ENCODE results near the gene GRK2.

GRK2 gene

GRCh38 chr11:67254798-67255197 lies 11.5 kb upstream of the GRK2 start:
- no peak for DNase-seq

DNA sequence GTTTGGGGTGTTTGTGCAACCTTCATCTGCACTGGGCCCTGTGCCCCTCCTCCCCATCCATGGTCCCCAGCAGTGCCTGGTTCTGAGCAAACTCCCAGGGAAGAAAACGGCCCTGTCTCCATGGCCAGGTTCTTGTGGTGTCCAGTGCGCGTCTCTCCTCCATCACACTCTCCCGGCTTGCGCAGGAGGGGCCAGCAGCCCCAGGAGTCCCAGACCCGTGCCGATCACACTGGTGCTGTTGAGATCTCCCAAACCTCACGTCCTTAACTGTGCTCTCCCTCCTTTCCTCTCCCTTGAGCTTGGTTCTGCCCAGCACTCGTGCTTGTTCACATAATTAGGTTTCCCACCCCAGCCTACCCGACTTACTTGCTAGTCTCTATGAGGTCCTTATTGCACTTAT lies 10.9 kb upstream of the GRK2 start:
- DNase-seq = no peak

DNA sequence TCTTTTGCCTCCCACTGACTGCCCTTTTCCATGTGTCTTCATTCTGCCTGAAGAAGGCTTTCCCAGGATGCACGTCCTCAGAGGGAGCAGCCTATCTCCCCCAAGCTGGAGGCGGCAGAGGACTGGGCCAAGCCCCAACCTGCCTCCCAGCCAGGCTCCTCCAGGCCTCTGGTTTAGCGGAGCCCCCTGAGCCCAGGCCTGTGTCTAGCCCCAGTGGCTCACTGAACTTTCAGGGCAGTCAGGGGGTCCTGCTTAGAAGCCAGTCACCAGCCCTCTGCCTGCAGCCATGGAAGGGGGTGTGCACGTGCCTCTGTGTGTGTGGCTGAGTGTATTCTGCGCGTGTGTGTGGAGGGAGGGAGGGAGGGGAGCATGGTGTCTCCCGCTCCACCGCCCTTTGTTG lies 10.4 kb upstream of the GRK2 start:
- no peak for DNase-seq

DNA sequence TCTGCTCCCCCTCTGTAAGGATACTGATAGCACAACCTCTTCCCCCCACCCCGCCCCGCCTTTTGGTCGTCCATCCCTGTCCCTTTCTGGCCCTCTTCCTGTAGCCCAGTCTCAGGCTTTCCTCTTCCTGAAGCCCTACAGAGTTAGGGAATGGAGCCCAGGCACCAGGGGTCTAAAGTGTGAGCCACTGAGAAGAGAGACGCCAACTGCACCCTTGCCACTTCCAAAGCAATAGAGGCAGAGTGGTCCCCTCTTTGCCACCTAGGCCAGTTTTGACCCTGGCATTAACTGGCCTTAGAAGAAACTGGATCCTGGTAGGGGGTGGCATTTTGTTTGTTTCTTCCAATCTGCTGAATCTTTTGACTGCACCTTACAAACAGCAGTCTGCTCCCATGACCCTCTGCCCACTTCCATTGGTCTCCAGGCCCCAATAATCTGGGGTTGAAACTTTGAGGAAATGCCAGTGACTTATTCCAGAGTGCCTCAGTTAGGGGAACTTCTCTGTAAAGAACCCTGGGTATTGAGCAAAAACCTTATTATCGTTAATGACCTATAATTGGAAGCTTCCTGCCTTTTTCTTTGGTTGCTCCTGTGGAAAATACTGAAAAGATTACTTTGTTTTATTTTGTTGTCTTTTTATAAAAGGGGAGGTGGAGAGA lies 9.7 kb upstream of the GRK2 start:
- DNase-seq = no peak

GRCh38 chr11:67260406-67260805 lies 5.9 kb upstream of the GRK2 start:
- no peak for DNase-seq

DNA sequence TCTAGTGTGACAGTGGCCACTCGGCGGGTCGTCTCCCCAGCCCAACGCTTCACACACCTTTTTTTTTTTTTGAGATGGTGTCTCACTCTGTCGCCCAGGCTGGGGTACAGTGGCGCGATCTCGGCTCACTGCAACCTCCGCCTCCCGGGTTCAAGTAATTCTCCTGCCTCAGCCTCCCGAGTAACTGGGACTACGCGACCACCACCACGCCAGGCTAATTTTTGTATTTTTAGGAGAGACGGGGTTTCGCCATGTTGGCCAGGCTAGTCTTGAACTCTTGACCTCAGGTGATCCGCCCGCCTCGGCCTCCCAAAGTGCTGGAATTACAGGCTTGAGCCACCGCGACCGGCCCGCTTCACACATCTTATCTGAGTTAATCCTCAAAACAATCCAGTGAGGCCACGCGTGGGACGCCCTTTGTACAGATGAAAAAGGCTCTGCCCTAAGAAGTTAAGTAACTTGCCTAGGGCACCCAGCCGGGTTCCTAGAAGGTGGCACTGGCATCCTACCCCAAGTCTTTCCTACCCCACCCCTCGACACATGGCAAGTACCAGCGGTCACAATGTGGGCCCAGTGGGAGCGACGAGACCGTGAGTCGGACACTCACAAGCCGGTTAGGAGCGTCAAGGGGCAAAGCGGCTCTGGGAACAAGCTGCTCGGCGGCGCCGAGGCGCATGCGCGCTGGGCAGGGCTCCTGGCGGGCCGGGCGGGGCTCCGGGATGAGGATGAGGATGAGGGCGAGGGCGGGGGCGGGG lies 5.2 kb upstream of the GRK2 start:
- DNase-seq = peak; percentile 10

DNA sequence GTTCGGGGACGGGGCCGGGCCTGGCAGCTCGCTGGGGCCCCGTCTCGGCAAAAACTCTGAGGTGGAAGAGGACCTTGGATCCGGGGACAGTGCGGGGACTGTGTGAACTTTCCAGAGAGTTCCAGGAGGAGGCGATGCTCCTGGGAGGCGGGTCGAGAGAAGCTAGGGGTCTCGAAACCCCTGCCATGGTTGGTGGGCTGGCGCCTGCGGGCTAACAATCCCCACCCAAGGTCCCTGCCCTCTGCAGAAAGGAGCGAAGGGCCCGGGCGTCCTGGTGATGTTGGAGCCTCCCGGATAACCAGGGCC lies 4.7 kb upstream of the GRK2 start:
- DNase-seq = no peak

DNA sequence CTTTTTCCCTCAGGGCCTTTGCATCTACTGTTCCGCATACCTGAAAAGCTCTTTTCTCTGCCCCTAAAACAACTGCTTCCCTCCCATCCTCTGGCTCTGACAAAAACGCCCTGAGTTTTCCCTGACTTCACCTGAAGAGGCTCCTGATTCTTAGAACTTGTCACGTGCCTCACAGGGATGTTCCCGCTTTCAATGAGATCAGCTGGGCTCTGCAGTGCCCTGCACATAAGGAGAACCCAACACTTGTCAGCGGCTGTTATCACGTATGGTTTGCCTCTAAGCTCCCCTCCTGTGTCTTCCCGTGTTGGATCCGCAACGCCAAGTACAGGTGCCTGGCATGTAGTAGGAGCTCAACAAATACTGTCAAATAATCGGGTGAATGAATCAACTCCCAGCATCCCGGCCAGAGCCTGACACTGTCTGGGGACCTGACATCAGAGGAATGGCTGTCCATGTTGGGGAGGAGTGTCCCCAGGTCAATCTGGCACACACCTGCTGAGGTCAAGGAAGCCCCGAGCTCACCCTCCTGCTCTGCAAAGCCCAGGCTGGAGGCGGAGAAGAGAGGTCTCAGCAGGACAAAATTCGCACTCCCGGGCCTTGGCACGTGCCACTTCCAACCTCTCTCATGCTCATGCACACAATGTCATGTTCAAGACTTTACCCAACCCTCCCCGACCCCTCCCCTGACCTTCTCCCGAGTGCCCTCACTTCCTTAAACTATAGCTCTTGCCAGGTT lies 4.2 kb upstream of the GRK2 start:
- DNase-seq = no peak

DNA sequence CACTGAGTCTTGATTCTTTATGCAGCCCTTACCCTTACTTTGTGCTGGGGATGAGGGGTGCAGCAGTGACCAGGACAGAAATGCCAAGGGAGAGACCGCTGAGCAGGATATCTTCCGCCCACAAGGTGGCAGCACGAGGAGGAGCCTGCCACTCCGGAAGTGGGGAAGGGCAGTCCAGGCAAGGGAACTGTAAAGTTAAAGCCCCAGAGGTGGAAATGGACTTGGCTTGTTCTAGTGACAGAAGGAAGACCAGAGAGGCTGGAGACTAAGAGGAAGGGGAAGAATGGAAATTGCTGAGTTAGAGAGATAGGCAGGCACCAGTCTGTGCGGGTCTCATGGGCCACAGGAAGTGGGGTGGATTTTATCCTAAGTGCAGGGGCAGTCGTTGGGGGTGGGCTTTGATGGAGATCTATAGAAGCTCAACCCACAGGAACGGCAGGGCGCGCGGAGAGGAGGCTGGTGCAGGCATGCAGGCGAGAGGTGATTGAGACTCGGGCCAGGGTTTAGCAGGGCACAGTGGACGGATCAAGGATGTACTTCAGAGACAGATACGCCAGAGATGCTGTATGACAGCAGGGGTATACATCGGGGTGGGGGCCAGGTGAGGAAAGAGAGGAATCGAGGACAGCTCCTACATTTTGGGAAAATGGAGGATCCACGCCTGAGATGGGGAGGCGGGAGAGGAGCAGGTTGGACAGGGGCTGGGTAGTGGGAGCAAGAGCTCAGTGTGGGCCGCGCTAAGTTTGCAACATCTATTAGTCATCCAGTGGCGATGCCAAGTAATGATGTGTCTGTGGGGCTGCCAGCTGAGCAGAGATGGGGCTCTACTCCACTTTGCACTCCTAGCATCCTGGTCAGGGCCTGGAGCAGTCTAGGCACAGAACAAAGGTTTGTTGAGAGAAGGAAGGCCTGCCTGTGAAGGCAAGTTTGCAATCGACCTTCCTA lies 3.3 kb upstream of the GRK2 start:
- DNase-seq = peak; percentile 91

- DNase-seq = no peak
Measured at GRCh38 chr11:67264260-67264659, 2.0 kb upstream of the GRK2 start.

DNA sequence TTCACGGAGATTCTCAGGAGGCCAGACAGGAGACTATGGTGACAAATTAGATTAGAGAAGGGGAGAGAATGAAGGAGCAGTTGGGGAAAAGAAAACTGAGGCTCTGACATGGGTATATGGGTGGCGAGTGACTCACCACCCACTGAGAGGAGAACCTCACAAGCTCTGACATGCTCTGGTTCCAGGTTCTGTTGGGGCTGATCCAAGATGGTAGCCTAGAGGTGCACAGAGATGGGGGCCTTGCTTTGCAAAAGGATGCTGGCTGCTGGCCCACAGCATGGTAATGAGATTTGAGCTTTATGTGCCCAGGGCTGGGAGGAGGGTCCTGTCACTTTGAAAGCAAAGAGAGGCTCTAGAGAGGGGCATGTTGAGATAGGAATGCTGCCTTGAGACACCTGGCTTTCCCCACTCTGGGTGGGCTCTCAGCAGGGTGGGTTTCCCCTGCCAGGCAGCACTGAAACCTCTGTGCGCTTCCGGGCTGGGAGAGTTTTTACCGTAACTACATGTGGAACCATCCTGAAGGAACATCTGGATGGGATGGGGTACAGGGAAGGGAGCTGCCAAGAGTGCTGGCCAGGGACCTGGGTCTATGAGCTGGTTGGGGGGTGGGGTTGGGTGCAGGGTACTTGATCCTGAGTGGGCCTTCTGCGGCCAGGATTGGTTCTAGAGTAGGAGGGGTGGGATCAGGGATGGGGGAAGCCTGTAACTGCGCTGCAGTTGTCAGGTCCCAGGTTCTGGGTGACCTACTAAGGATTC lies 1.2 kb upstream of the GRK2 start:
- DNase-seq = no peak

GRCh38 chr11:67265633-67266448 lies 432 bp upstream of the GRK2 start:
- DNase-seq = peak; percentile 36

DNA sequence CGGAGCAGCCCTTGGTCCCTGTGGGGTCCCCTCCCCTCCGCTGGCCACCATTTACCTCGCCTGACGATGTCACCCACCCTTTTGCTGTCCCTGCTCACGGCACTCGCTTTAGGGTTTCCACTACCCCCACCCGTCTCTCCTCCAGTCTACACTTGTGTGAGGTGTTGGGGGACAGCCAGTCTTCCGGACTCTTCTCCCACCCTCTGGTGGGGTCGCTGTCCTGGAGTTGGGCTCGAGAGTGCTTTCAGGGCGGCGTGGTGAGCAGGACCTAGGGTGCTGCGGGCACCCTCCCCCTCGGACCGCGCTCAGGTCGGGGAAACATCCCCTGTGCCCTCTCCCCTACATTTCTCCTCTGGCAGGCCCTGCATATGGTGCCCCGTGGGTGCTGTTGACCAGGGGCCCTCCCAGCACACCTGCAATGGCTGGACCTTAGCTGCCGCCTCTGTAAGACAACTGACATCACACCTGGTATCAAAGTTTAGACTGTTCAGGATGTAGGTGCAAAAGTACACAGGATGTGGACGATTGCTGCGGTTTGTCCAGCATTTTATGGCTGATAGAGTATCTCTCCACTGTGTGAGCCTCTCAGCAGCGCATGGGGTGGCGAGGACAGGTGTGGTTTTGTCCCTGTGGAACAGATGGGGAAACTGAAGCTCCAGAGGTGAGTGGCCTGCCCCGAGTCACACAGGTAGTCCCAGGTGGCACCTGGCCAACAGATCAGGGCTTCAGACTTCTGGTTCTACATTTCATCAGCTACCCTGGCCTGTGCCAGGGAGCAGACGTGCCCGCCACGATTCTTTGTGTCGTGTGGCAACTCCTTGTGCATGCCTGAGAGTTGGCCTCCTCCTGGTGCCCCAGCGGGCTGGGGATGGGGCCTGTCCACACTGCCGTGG lies 1.2 kb downstream of the GRK2 start:
- DNase-seq = no peak

GRCh38 chr11:67268081-67268961 lies 2.0 kb downstream of the GRK2 start:
- peak; percentile 92 for DNase-seq

GRCh38 chr11:67268962-67269268 lies 2.6 kb downstream of the GRK2 start:
- no peak for DNase-seq

DNA sequence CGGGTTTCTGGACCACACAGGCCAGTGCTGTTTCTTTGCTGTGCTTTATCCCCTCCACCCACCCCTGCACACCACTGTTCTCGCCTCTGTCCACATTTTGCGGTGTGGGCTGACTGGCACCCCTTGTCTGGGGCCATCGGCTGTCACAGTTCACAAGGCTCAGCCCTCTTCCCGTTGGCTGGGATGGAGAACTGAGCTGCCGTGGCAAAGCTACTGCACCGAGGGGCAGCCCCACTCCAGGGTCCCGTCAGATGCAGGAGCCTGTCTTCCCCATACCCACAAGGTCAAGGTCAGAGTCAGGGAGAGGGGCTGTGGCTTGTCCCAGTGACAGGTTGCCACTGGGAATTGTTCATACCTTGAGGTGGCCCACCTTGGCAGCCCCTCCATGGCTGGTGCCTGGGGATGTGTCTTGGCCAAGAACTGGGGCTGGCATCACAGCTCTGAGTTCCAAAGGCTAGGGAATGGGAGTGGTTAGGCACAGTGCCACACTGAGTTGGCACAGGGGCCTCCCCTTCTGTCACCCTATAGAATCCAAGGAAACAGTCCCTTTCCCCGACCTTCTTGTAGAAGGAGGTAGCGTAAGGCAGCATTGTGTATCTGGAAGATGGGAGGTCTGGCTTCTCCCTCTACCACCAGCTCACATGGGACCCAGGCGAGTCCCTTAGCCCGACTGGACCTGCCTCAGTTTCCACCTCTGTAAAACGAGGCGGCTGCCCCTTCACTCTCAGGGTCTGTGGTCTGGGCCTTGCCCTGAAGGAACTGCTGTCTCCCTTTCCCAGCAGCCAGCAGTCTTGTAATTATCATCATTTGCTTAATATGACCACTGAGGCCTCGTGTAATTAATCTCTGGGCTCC lies 3.4 kb downstream of the GRK2 start:
- DNase-seq = peak; percentile 27

DNA sequence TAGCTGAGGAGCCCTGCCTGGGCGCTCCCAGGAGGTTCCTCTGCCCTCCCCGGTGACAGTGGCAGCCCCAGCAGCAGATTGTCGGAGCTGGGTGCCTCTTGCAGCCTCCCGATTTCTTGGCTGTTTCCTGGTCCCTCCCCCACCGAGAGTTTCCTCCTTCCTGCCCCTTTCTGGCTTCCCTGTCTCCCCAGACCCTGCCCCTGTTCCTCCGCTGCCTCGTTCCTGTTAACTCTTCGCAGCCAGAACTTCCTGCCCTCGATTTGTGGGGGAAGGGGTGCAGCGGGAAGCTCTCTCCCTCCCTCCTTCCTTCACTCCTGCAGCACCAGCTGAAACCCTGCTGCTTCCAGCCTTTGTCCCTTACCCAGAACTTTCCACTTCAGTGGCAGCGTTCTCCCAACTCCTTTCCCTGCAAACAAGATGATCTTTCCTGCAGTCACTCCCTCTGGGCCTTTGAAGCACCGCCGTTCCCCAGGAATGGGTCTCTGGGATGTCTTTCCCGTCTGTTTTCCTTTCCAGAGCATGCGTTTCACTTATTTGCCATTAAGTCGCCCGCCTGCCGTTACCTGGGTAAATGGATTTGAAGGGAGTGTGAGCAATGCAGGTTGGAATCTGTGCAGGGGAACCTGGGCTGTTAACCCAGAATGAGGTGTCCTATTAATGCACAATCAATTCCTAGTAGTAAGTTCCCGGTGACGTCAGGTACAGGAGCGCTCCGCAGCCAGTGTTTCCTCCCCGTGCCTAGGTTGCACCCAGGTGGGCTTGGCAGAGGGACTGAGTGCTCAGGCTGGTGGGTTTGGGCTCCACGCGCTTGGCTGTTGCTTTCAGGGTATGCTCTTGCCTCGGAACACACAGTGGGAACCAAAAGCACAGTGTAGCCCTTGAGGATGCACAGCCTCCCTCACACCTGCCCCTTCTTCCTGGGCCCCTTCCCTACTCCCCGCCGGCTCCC lies 4.3 kb downstream of the GRK2 start:
- peak; percentile 76 for DNase-seq
